Activated CD4-positive, alpha-beta T cell treated with anti-CD3 and anti-CD28 coated beads for 48 hours (primary cell): Measurements from ENCODE around the gene LDLRAP1.

Source experiments
- DNase-seq: peaks from one replicate; pipeline ENCODE4 v3.0.0-alpha.2; 2020

LDLRAP1 gene

GRCh38 chr1:25611843-25612242, 68.4 kb downstream of the LDLRAP1 start:
- DNase-seq, result no peak

GRCh38 chr1:25612421-25612820, 69.0 kb downstream of the LDLRAP1 start:
- no peak for DNase-seq

- no peak for DNase-seq
These were observed 69.7 kb downstream of the LDLRAP1 start for GRCh38 chr1:25613091-25613490.

- DNase-seq, result no peak
These were observed 71.2 kb downstream of the LDLRAP1 start for GRCh38 chr1:25614501-25615171.

GRCh38 chr1:25615172-25615541, 71.8 kb downstream of the LDLRAP1 start:
- no peak for DNase-seq

- DNase-seq, result no peak
These were observed 72.2 kb downstream of the LDLRAP1 start for GRCh38 chr1:25615563-25616094.

- peak; percentile 75 for DNase-seq
These were observed 72.9 kb downstream of the LDLRAP1 start, which contains the start of gene MAN1C1 for GRCh38 chr1:25616095-25616986. Gene MAN1C1, plus strand, starts transcription at chr1:25616791. Its CDS starts 1,007 bp downstream, at chr1:25617798.

GRCh38 chr1:25616987-25617624, 73.7 kb downstream of the LDLRAP1 start:
- peak; percentile 35 for DNase-seq

- DNase-seq, result peak; percentile 31
These were observed 74.4 kb downstream of the LDLRAP1 start for GRCh38 chr1:25617625-25618432.

GRCh38 chr1:25618433-25618808, 75.0 kb downstream of the LDLRAP1 start:
- no peak for DNase-seq
